Trophoblast cell (in vitro differentiated cells and primary cell): ENCODE data around the gene GLS.

ENCODE experiments used
- DNase-seq, 2 donors: peaks; one replicate each; pipeline ENCODE4 v3.0.0-alpha.2; 2016
- H2AFZ ChIP-seq: 2 replicates; pipeline ENCODE4 v1.6.1; 2013; ENCODE audit warnings: low read length, moderate library complexity, mild to moderate bottlenecking; ENCODE audit not compliant: insufficient read depth, poor library complexity
- H2AK5ac ChIP-seq: 2 replicates; pipeline ENCODE4 v1.6.1; 2013; ENCODE audit warnings: mild to moderate bottlenecking, low read length
- H2BK120ac ChIP-seq: 2 replicates; pipeline ENCODE4 v1.6.1; 2013; ENCODE audit warnings: low read length, mild to moderate bottlenecking, moderate library complexity; ENCODE audit not compliant: insufficient read depth, poor library complexity
- H2BK12ac ChIP-seq: 2 replicates; pipeline ENCODE4 v1.6.1; 2013; ENCODE audit warnings: mild to moderate bottlenecking, low read length, moderate library complexity
- H2BK5ac ChIP-seq: 2 replicates; pipeline ENCODE4 v1.6.1; 2013; ENCODE audit warnings: low read length, low read depth, moderate library complexity, mild to moderate bottlenecking; ENCODE audit not compliant: poor library complexity
- H3K14ac ChIP-seq: 2 replicates; pipeline ENCODE4 v1.6.1; 2013; ENCODE audit warnings: mild to moderate bottlenecking, low read length
- H3K18ac ChIP-seq: 2 replicates; pipeline ENCODE4 v1.6.1; 2013; ENCODE audit warnings: mild to moderate bottlenecking, low read length
- H3K23ac ChIP-seq: 2 replicates; pipeline ENCODE4 v1.6.1; 2013; ENCODE audit warnings: low read length
- H3K27ac ChIP-seq: 2 replicates; pipeline ENCODE4 v1.5.1; 2013; ENCODE audit warnings: low read depth, mild to moderate bottlenecking, inconsistent platforms, low read length, moderate library complexity
- H3K27me3 ChIP-seq: 2 replicates; pipeline ENCODE4 v1.6.1; 2013; ENCODE audit warnings: inconsistent platforms, mild to moderate bottlenecking, low read length, moderate library complexity; ENCODE audit not compliant: insufficient read depth
- H3K36me3 ChIP-seq, 2 experiments: 1 replicate in 1 of 2; 2 replicates in 1 of 2; pipeline ENCODE4 v1.6.1; 2013; ENCODE audit warnings: low read length in 2 of 2, mild to moderate bottlenecking in 2 of 2, moderate library complexity in 1 of 2; ENCODE audit not compliant: insufficient read depth in 2 of 2, control insufficient read depth in 1 of 2
- H3K4ac ChIP-seq: 2 replicates; pipeline ENCODE4 v1.6.1; 2013; ENCODE audit warnings: low read depth, mild to moderate bottlenecking, low read length, moderate library complexity
- H3K4me1 ChIP-seq, 2 experiments: 1 replicate in 1 of 2; 2 replicates in 1 of 2; pipeline ENCODE4 v1.6.1; 2013; ENCODE audit warnings: low read length in 2 of 2, mild to moderate bottlenecking in 2 of 2, moderate library complexity in 1 of 2; ENCODE audit not compliant: insufficient read depth in 2 of 2, control insufficient read depth in 1 of 2
- H3K4me2 ChIP-seq: 2 replicates; pipeline ENCODE4 v1.6.1; 2013; ENCODE audit warnings: inconsistent platforms, mild to moderate bottlenecking, low read length, moderate library complexity
- H3K4me3 ChIP-seq: 2 replicates; pipeline ENCODE4 v1.5.1; 2013; ENCODE audit warnings: mild to moderate bottlenecking, low read depth, low read length, inconsistent platforms
- H3K79me1 ChIP-seq: one replicate; pipeline ENCODE4 v1.6.1; 2013; ENCODE audit warnings: low read length
- H3K79me2 ChIP-seq: 2 replicates; pipeline ENCODE4 v1.6.1; 2013; ENCODE audit warnings: low read length, mild to moderate bottlenecking; ENCODE audit not compliant: control insufficient read depth, insufficient read depth, poor library complexity
- H3K9ac ChIP-seq: 2 replicates; pipeline ENCODE4 v1.6.1; 2013; ENCODE audit warnings: mild to moderate bottlenecking, low read length
- H3K9me3 ChIP-seq: 2 replicates; pipeline ENCODE4 v1.6.1; 2013; ENCODE audit warnings: low read depth, mild to moderate bottlenecking, control low read depth, inconsistent platforms, low read length; ENCODE audit not compliant: insufficient read depth
- H4K12ac ChIP-seq: 2 replicates; pipeline ENCODE4 v1.6.1; 2013; ENCODE audit warnings: low read depth, mild to moderate bottlenecking, low read length, moderate library complexity
- H4K8ac ChIP-seq: 2 replicates; pipeline ENCODE4 v1.6.1; 2013; ENCODE audit warnings: low read depth, mild to moderate bottlenecking, low read length, moderate library complexity
- H4K91ac ChIP-seq: one replicate; pipeline ENCODE4 v1.6.1; 2013; ENCODE audit warnings: low read depth, mild to moderate bottlenecking, low read length, moderate library complexity
- WGBS: extraction: QIAGEN DNeasy Blood & Tissue Kit; methylation state at CpG from one replicate; pipeline ENCODE4 v1.1.7; 2013; ENCODE audit warnings: missing lambda C conversion rate; ENCODE audit not compliant: insufficient read length, insufficient coverage; ENCODE audit errors: extremely low coverage; 5-methylcytosine and 5-hydroxymethylcytosine counted together

The GLS gene

DNA sequence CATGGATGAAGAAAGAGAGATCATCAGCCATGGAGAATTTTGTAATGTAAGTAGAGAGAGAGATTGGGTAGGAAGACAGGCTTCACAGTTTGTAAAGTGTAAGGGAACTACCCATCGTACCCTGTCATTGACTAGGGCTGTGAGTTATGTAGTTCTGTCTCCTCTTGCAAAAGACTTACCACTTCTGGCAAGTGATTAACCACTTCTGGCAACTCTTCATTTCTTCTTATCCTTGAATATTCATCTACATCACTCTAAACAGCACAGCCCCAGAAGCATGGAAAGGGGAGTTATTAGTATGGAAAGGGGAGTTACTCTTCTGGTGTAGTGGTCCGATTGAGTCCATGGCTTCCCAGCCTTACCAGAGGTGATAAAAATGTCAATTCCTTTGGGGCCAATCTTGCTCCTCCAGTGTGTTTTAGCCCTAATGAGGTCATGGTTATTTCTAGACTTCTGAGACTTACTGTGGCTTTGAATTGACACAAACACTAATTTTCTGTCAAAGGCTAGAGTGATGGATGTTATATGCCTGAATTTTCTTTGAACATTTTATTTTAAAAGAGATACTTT lies 81.4 kb downstream of the GLS start:
- Histone ChIP-seq H3K4me2 (no peak overlapping the region), H4K8ac (no peak overlapping the region), H3K27ac (no peak overlapping the region), H3K18ac (no peak overlapping the region), H4K12ac (no peak overlapping the region), H2BK120ac (no peak overlapping the region), H3K4ac (no peak overlapping the region), H2BK12ac (no peak overlapping the region), H3K14ac (no peak overlapping the region), H3K36me3 (peaks cover 5 to 12% of the 10 kb centered on the region in 2 experiments), H3K9ac (no peak overlapping the region), H2AK5ac (no peak overlapping the region), H4K91ac (no peak overlapping the region), H2AFZ (no peak overlapping the region), H3K23ac (no peak overlapping the region), H3K9me3 (peaks cover 2% of the 10 kb centered on the region), H3K79me2 (no peaks in the 10 kb centered on the region), H3K4me3 (no peak overlapping the region), H3K27me3 (no peaks in the 10 kb centered on the region), H3K4me1 (no peaks in the 10 kb centered on the region), H3K79me1 (no peaks in the 10 kb centered on the region), H2BK5ac (no peak overlapping the region)
- WGBS, result no CpG with 5 or more reads among the region's 2 CpGs
- DNase-seq, result peak in 1 of 2 donors; percentile 35

DNA sequence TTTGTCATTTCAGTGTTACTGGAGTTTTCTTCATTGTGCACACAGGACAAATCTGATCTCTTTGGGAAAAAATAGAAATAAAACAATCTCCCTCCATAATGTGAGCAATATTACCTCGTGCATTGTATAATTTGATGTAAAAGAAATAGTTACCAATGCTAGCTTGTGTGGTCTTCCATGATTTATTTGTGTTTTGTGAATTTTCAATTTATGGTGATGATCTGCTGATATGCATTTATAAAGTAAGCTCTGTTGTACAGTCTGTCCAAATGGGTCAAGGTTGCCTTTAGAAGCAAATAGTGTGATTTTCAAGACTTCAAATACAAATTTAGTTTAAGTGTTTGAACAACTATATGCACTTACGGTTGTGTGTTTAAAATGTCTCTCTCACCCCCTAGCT lies 82.5 kb downstream of the GLS start:
- no peak overlapping the region for H2AFZ ChIP-seq
- H3K27me3 ChIP-seq, result no peaks in the 10 kb centered on the region
- DNase-seq, result no peak
- peaks cover 5 to 12% of the 10 kb centered on the region in 2 experiments for H3K36me3 ChIP-seq
- no CpG with 5 or more reads among the region's 2 CpGs for WGBS
- H4K8ac ChIP-seq, result no peak overlapping the region
- H3K23ac ChIP-seq, result no peak overlapping the region
- no peak overlapping the region for H3K4me3 ChIP-seq
- H2AK5ac ChIP-seq, result no peak overlapping the region
- no peak overlapping the region for H3K14ac ChIP-seq
- H2BK120ac ChIP-seq, result no peak overlapping the region
- no peaks in the 10 kb centered on the region for H3K4me1 ChIP-seq
- H4K91ac ChIP-seq, result no peak overlapping the region
- H3K18ac ChIP-seq, result no peak overlapping the region
- H3K4me2 ChIP-seq, result no peak overlapping the region
- no peaks in the 10 kb centered on the region for H3K79me1 ChIP-seq
- peaks cover 2% of the 10 kb centered on the region for H3K9me3 ChIP-seq
- no peaks in the 10 kb centered on the region for H3K79me2 ChIP-seq
- H3K9ac ChIP-seq, result no peak overlapping the region
- no peak overlapping the region for H2BK5ac ChIP-seq
- H2BK12ac ChIP-seq, result no peak overlapping the region
- H4K12ac ChIP-seq, result no peak overlapping the region
- H3K4ac ChIP-seq, result no peak overlapping the region
- H3K27ac ChIP-seq, result no peak overlapping the region

DNA sequence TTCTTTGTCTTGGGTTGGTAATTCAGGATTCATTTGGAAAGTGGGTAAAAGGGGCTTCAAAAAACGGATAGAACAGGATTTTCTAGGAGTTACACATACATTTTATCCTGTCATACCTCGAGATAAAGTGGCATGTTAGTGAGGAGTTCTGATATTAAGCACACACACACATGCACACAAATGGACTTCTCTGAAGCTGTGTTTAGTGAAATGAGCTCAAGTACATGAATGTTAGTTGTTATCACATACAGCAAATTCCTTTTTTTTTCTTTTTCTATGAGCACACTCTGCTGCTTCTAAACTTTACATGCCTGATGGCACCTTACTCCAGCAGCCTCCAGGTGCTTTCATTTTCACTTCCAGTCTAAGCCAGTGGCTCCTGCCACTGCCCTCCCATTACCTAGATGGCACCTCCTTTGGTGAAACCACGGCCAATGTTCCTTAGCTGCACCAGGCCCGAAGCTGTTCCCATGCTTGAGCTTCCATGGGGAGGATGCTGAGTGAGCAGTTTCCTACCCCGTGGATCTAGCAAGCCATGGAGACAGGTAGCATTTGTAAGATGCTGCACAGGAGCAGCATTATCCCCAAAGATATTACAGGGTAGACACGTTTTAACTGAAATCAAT lies 83.7 kb downstream of the GLS start:
- Histone ChIP-seq H2AK5ac (no peak overlapping the region), H3K23ac (peak overlapping the region; percentile 17), H3K14ac (no peak overlapping the region), H3K4ac (no peak overlapping the region), H3K36me3 (peaks cover 5 to 12% of the 10 kb centered on the region in 2 experiments), H3K4me1 (no peaks in the 10 kb centered on the region), H2BK5ac (no peak overlapping the region), H3K79me1 (no peaks in the 10 kb centered on the region), H3K27ac (no peak overlapping the region), H3K9me3 (peaks cover 2% of the 10 kb centered on the region), H3K18ac (no peak overlapping the region), H4K91ac (no peak overlapping the region), H3K4me2 (no peak overlapping the region), H3K9ac (peak overlapping the region; percentile 56), H2AFZ (no peak overlapping the region), H2BK120ac (no peak overlapping the region), H4K8ac (no peak overlapping the region), H3K4me3 (no peak overlapping the region), H3K27me3 (no peaks in the 10 kb centered on the region), H2BK12ac (no peak overlapping the region), H3K79me2 (no peaks in the 10 kb centered on the region), H4K12ac (no peak overlapping the region)
- DNase-seq, result no peak
- WGBS, result no CpG with 5 or more reads among the region's 6 CpGs

DNA sequence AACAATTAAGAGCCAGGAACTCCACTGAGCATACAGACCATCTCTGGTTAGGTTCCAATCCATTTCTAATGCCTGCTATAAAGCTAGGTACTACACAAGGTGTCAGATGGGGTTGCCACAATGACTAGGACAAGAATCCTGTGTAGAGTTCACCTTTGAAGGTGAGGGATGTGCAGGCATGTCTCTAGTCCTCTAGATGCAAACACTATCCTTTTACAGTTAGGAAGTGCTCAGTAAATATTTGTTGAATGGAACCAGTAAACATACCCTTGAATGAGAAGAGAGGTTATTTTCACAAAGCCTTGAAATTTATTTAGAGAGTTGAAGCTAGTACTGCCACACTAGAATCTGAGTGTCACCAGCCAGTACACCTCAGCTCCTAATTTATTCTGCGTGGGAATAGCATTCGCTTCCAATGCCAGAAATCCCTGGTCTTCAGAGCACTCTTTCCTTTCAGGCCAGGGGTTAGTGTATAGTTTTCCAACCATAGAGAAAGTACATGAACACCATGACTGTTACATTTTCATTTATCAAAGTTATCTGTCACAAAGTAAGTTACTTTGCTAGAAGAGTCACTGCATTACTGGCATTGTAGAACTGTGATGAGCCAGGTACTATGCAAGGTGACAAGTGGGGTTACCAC lies 85.1 kb downstream of the GLS start:
- no peak overlapping the region for H4K91ac ChIP-seq
- H2BK120ac ChIP-seq, result no peak overlapping the region
- DNase-seq, result no peak
- H2BK5ac ChIP-seq, result no peak overlapping the region
- no peak overlapping the region for H4K8ac ChIP-seq
- H3K27ac ChIP-seq, result no peak overlapping the region
- H3K27me3 ChIP-seq, result no peaks in the 10 kb centered on the region
- H2AFZ ChIP-seq, result no peak overlapping the region
- no peak overlapping the region for H3K9ac ChIP-seq
- no peaks in the 10 kb centered on the region for H3K4me1 ChIP-seq
- no peaks in the 10 kb centered on the region for H3K79me1 ChIP-seq
- no peak overlapping the region for H3K4me2 ChIP-seq
- H3K9me3 ChIP-seq, result peaks cover 2% of the 10 kb centered on the region
- H3K14ac ChIP-seq, result no peak overlapping the region
- H2AK5ac ChIP-seq, result no peak overlapping the region
- no peak overlapping the region for H3K4me3 ChIP-seq
- WGBS, result no CpG with 5 or more reads among the region's 2 CpGs
- H3K4ac ChIP-seq, result no peak overlapping the region
- H3K36me3 ChIP-seq, result peaks cover 5 to 15% of the 10 kb centered on the region in 2 experiments
- H3K23ac ChIP-seq, result no peak overlapping the region
- no peak overlapping the region for H4K12ac ChIP-seq
- no peak overlapping the region for H3K18ac ChIP-seq
- H3K79me2 ChIP-seq, result no peaks in the 10 kb centered on the region
- H2BK12ac ChIP-seq, result no peak overlapping the region
